ENCODE measurements around the gene TEN1.
"Not testable (repeated sequence)": the region's sequence is repeated elsewhere in the genome, so short reads cannot be mapped to it uniquely, and the experiment has no call there.

The TEN1 gene

DNA sequence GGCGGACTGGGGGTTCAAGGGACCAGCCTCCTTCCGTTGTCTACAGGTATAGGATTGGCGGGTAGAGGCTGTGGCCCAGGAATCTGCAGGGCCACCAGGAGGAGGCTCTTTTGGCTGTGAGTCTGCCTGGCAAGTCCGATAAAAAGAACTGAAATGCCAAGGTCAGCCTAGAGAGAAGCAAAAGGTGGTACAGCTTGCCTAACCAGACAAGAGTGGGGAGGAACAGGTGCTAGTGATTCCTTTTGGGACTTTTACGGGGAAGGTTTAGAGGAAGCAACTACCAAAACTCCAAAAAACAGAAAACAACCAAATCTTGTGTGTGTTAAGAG lies 53.7 kb downstream of the TEN1 start:
- no peak for DNase-seq

DNA sequence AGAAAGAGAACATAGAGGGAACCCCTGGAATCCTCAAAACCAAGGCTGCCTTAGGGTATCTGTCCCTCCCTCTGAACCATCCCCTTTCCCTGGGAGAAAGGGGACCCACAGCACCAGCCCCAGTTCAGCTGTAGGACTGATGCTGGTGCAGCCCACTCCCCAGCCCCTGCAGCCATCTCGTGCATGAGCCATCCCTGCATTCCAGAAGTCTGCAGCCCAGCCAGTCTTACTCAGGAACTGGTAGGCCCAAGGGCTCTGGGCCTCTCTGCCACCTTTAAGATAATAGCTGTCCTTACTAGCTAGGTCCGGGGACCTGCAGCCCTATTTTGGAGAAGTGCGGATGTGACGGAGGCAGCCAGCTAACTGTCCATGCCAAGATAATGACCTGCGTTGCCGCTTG lies 54.1 kb downstream of the TEN1 start:
- no peak for DNase-seq

DNA sequence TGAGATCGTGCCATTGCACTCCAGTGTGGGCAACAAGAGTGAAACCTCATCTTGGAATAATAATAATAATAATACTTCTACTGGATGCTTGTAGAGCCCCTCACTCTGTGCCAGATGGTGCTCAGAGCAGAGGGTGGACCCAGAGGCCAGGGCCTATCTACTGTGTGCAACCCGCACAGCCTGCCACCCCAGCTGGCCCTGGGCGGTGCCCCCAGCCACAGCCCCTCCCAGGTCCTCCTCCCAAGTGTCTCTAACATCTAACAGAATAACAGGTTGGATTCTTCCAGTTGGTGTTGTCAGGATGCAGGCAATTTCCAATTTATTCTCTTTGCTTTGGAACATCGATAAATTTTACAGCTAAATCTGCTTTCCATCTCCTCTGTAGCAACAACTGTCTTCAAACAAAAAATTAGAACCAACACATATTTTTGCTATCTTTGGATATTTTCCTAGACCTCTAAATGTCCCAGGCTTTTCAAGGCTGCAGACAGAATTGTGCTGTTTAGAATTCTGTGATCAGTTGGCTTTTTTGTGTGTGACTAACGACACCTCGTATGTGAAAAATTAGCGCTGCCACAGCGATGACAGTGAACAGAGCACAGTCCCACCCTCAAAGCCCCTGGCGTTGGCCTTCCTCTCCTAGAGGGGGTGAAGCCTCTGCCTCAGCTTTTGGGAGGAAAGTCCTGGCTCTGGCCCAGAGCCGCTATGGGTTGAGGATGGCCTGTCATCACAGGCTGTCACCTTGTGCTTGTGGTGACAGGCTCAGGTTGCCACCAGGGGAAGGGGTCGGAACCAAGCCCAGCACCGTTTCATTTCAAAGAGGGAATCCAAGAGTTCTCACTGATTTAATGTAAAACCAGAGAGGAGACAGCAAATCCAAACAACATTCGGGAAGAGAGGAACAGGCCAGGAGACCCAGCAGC lies 55.6 kb downstream of the TEN1 start:
- no peak for DNase-seq

GRCh38 chr17:76036497-76037261 lies 57.6 kb downstream of the TEN1 start:
- DNase-seq = no peak

DNA sequence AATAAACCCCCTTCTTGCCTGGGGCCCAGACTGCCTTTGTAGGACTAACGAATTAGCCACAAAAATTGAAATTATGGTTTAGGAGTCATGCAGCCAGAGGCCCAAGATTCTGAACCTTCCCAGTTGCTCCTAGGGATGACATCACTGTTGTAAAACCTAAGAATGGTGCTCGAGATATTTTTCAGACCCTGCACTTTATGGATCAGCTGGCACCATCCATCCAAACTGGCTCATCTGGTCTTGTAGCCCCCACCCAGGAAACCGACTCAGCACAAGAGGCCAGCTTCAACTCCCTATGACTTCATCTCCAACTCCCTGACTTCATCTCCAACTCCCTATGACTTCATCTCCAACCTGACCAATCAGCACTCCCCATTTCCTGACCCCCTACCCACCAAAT lies 59.0 kb downstream of the TEN1 start:
- no peak for DNase-seq

DNA sequence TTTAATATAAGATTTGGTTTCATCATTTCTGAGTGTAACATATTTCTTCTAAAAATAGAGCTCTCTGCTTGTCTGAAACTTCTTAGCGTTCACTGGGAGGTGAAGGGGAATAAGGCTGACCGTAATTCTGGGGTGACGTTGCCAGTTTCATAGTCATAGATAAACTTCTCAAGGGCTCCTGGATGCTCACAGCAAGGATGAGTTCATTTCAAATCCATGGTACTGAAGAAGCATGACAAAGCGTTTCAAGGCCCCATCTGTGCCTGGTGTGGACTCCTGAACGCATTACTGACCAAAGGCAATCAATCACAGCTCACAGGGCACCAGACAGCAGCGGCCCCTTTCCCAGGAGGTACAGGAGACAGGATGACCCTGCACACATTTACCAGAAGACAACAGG lies 60.1 kb downstream of the TEN1 start:
- no peak for DNase-seq

GRCh38 chr17:76040376-76040775 lies 61.3 kb downstream of the TEN1 start:
- DNase-seq = no peak

GRCh38 chr17:76042868-76043267 lies 63.8 kb downstream of the TEN1 start:
- not testable (repeated sequence) for DNase-seq

DNA sequence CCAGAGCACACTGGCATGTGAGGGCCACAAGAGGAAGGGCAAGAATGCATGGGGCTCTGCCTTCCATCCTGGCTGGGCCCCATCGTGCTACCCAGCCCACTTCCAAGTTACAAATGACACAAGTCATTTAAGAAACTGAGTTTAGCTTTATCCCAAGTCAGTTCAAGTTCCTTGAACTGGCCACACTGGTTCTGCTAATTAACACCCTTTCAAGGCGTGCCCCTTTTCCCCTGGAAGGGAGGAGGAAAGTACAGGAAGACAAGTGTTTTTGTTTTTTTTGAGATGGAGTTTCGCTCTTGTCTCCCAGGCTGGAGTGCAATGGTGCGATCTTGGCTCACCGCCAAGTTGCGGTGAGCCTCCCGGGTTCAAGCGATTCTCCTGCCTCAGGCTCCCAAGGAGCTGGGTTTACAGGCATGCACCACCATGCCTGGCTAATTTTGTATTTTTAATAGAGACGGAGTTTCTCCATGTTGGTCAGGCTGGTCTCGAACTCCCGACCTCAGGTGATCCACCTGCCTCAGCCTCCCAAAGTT lies 65.5 kb downstream of the TEN1 start:
- DNase-seq = not testable (repeated sequence)

DNA sequence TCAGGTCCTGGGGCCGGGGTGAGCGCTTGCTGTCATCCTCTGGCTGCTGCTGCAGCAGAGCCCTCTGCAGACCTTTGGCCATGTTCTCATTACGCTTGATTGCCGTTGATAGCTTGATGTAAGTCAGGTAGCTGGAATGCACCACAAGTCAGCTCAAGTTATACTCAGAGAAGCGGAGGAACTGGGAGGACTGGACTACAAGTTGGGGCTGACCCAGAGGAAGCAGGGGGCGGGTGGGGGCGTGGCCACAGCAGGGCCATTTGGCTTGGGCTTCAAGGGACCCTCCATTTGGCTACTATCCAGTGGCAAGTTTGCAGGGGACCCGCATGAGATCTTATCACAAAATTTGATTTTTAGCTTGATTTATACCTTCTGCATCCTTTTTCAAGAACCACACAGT lies 67.0 kb downstream of the TEN1 start:
- no peak for DNase-seq

DNA sequence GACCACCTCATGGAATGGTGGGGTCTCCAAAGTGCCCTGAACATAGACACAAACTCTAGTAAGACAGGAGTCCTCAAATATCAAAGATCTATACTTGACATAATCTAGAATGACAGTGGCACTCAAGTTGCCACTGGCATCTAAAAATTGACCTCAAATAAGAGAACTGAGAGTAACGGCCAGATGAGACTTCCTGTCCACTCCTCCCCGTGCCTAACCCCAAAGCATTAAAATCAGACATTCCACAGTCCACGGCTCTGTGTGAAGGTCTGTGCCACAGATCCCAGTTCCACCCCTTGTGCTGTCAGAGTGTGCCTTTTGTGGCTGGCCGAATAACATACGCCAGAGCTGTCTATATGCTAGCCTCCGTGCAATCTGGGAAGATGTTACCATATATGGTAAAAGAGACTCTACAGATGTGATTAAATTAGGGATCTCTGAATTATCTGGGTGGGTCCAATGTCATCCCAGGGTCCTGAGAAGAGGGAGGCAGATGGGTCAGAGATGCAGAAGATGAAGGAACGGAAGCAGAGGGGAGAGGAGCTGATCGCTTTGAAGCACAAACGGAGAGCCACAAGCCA lies 69.1 kb downstream of the TEN1 start:
- no peak for DNase-seq

GRCh38 chr17:76048711-76049110 lies 69.7 kb downstream of the TEN1 start:
- DNase-seq = no peak

DNA sequence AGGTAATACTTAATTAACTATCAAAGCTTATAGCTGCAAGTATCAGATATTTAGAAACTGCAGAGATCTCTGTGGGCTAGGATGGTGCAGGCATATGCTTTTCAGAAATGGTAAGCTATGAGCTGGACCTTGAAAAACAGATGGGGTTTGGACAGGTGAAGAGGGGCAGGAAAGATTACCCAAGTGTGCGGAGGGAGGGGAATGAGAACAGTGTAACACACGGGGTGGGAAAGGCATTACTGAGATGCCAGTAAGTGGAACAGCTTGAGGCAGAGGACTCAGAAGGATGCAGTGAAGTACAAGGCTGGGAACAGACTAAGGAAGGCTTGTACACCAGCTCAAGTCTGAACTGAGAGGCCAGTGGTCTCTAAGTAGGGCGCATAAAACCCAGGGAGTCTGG lies 70.2 kb downstream of the TEN1 start:
- DNase-seq = no peak

DNA sequence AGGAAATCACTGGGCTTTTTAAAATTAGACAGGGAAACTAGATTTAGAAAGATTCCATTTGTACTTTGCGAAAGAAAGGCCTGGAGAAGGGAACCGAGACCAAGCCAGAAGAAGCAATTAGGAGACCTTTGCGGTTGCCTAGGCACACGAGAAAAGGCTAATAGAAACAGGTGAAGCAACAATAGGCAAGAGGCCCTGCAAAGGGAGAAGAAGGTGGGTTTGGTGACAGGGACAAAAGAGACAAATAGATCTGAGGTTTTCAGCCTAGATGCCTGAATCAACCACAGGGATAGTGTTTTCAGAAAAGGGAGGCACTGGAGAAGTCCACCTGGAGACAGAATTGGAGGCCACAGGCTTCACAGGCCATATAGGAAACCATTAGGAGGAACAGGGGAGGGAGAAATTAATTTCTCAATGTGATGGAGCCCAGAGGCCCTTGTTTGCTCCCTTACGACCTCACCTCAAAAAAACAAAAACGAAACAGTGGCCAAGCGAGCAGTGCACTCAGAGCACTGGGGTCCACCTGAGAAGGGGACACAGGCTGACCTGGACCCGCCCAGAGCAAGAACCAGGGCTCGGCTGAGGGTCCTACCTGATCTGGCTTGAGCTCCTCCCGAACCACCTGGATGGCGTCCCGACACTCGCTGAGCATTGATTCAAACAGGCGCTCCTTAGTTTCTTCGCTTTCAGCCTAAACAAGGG lies 70.9 kb downstream of the TEN1 start:
- DNase-seq = no peak

Data from NCI-H1105 treated with DMSO at 0.1 percent for 48 hours (cell line).